GM21737 (cell line): ENCODE data around the gene IGF1R.
"Not testable (repeated sequence)": the region's sequence is repeated elsewhere in the genome, so short reads cannot be mapped to it uniquely, and the experiment has no call there.

Experiments
- ATAC-seq: cut with Tn5 transposase; IDR thresholded peaks from one replicate; pipeline ENCODE4 v1.9.1; 2021; ENCODE audit warnings: mild to moderate bottlenecking, moderate library complexity; ENCODE audit not compliant: unreplicated experiment

The IGF1R gene

GRCh38 chr15:98647774-98648653, at the start of gene IGF1R:
Gene IGF1R, plus strand, starts transcription at chr15:98648539. Its CDS starts 1,043 bp downstream, at chr15:98649582.
- peak; percentile 66 for ATAC-seq

GRCh38 chr15:98599909-98600691, 48.2 kb upstream of the IGF1R start:
- ATAC-seq, result peak; percentile 94

GRCh38 chr15:98604983-98605382, 43.4 kb upstream of the IGF1R start:
- no peak for ATAC-seq

GRCh38 chr15:98609144-98609852, 39.0 kb upstream of the IGF1R start:
- ATAC-seq, result no peak

GRCh38 chr15:98610991-98611390, 37.3 kb upstream of the IGF1R start:
- no peak for ATAC-seq

- no peak for ATAC-seq
Measured at GRCh38 chr15:98611808-98612207, 36.5 kb upstream of the IGF1R start.

- no peak for ATAC-seq
Measured at GRCh38 chr15:98612490-98613110, 35.7 kb upstream of the IGF1R start.

GRCh38 chr15:98614681-98615080, 33.7 kb upstream of the IGF1R start:
- no peak for ATAC-seq

- ATAC-seq, result no peak
Measured at GRCh38 chr15:98616397-98616796, 31.9 kb upstream of the IGF1R start.

- ATAC-seq, result no peak
Measured at GRCh38 chr15:98617328-98617980, 30.9 kb upstream of the IGF1R start.

GRCh38 chr15:98618576-98618975, 29.8 kb upstream of the IGF1R start:
- not testable (repeated sequence) for ATAC-seq

GRCh38 chr15:98620020-98620419, 28.3 kb upstream of the IGF1R start:
- ATAC-seq, result no peak

GRCh38 chr15:98621021-98621420, 27.3 kb upstream of the IGF1R start:
- no peak for ATAC-seq

- ATAC-seq, result no peak
Measured at GRCh38 chr15:98625614-98626013, 22.7 kb upstream of the IGF1R start.

- ATAC-seq, result no peak
Measured at GRCh38 chr15:98626153-98626552, 22.2 kb upstream of the IGF1R start.

GRCh38 chr15:98628216-98628615, 20.1 kb upstream of the IGF1R start:
- ATAC-seq, result no peak

- no peak for ATAC-seq
Measured at GRCh38 chr15:98635848-98636247, 12.5 kb upstream of the IGF1R start.

- no peak for ATAC-seq
Measured at GRCh38 chr15:98643115-98643514, 5.2 kb upstream of the IGF1R start.

GRCh38 chr15:98646546-98647025, 1.8 kb upstream of the IGF1R start:
- no peak for ATAC-seq
